HG03064 (cell line): Measurements from ENCODE around the gene VCX.
"Not testable (repeated sequence)": the region's sequence is repeated elsewhere in the genome, so short reads cannot be mapped to it uniquely, and the experiment has no call there.

ENCODE experiments used
- ATAC-seq: cut with Tn5 transposase; IDR thresholded peaks from one replicate; pipeline ENCODE4 v1.9.1; 2021; ENCODE audit warnings: low read depth; ENCODE audit not compliant: unreplicated experiment

Gene VCX

GRCh38 chrX:7842871-7843270, at the start of gene VCX:
Gene VCX, plus strand, starts transcription at chrX:7843171. Its CDS starts 33 bp downstream, at chrX:7843204.
- not testable (repeated sequence) for ATAC-seq

- no peak for ATAC-seq
Observed at GRCh38 chrX:7798327-7798726, 44.6 kb upstream of the VCX start.

GRCh38 chrX:7801711-7802110, 41.3 kb upstream of the VCX start:
- no peak for ATAC-seq

DNA sequence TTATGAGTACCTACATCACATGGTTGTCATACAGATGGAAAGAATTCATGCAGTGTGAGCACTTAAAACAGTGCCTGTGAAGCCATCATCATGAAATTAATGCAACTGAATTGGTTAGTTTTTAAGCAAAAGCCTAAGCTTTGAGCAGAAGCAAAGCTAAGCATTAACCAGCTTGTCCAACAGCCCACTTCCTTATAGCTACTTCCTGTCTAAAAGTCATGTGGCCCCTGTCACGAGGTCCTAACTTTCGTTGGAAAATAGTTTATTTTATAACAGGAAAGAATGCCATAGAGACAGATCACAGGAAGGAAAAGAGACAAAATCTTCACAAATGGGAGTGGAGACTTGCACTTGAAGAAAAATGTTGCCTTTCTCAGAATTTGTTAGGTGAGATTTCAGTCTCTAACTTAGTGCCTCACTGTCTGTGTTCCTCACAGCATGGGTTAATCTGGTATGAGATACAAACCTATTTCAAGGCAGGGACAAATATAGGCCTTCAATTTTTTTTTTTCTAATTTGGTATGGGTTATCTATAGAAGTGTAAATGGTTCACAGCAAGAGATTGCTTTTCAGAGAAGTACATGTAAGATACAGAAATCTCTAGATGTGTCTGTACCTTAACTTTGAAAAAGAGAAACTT, 27.7 kb upstream of the VCX start:
- no peak for ATAC-seq

DNA sequence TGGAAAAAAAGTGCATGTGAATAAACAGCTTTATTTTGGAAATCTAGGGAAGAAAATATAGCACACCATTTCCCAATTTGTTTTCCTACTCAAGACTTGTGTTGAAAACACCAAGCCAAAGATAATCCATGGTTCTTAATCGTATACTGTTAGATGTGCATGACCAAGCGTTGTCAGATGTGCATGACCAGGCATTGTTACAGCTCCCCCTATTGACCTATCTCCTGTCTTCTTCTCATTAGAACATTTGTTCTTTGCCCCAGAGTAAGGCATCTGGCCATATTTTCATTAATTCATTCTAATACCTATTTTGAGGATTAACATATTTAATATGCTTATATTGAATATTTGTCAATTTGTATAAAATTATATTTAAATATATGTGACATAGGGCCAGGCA, 14.4 kb upstream of the VCX start:
- ATAC-seq: no peak

GRCh38 chrX:7841084-7841805, 1.7 kb upstream of the VCX start:
- ATAC-seq: no peak

DNA sequence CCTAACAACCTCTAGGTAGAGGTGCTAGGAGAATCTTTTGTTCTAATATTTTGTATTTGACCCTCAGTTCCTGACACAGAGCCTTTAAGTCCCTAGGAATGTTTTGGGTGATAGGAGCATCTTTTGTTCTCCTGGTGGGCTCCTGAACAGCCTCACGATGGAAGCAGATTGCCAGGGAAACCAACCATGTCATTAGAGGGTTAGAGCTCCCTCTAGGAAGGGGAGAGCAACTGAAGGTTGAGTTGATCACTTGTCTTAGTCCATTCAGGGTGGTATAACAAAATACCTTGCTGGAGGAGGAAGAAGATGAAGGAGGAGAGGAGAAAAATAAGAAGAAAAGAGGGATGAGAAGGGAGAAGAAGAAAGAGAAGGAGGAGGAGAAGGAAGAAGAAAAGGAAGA, 9.2 kb downstream of the VCX start:
- ATAC-seq: no peak

- no peak for ATAC-seq
Observed at GRCh38 chrX:7872042-7872441, 29.1 kb downstream of the VCX start.

- ATAC-seq: no peak
Observed at GRCh38 chrX:7876957-7877356, 34.0 kb downstream of the VCX start.

DNA sequence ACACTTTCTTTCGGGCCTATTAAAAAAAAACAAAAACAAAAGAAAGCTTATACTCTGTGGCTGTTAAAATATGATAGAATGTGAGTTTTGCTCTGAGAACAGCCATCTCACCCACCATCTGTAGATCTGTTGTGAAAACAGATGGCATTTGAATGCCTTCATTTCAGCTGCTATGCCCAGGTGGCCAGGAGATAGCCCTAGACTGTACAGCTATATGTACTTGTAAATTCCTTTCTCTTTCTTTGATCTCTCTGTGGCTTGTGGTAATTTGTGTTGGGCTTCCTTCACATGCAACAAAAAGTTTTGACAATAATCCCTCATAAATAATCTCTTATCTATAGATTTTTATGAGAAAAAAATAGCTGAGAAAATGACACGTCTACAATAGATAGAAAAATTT, 46.2 kb downstream of the VCX start:
- no peak for ATAC-seq

DNA sequence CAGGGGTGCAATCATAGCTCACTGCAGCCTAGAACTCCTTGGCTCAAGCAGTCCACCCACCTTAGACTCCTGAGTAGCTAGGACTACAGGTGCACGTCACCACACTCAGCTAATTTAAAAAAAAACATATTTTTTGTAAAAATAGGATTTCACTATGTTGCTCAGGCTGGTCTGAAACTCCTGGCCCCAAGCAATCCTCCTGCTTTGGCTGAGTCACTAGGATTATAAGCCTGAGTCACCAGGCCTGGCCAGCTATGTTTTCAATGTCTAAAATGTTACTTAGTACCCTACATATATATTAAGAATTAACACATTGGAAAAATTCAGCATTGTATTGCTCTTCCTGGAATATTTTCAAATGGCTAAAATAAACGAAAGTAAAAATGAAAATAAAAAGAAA, 46.7 kb downstream of the VCX start:
- ATAC-seq: no peak

GRCh38 chrX:7891928-7892327, 49.0 kb downstream of the VCX start:
- ATAC-seq: no peak
